Caco-2 (cell line): ENCODE measurements around the gene SIRPA. TPM values are rescaled to one million over a fixed set of nuclear protein-coding genes. Genes with fewer than 3 reads are reported as not detected.

Experiments
- BruUV-seq: library from RNA; stranded (reverse); fragments of 400-500 nt; replicated peaks from 2 replicates; lab custom pipeline; 2021; lab: Mats Ljungman, UMichigan
- CTCF ChIA-PET: fragments of 300-600 bp; sonication (Branson Sonifier 250); formaldehyde crosslinking; loops from one replicate; lab custom pipeline; 2022; ENCODE audit warnings: antibody characterized with exemption; lab: Charles Lee
- POLR2A ChIA-PET: fragments of 300-600 bp; sonication (Branson Sonifier 250); formaldehyde crosslinking; loops from one replicate; lab custom pipeline; 2022; ENCODE audit warnings: antibody characterized with exemption; lab: Charles Lee
- DNase-seq, 2 experiments: peaks; one replicate each; pipeline versions ENCODE4 v3.0.0 to v3.0.0-alpha.2; 2020 to 2022
- H3K27me3 ChIP-seq: replicated peaks from 2 replicates; pipeline ENCODE4 v1.6.0; 2011; ENCODE audit warnings: low read length; ENCODE audit not compliant: control insufficient read depth, insufficient read depth
- H3K36me3 ChIP-seq: 2 replicates; pipeline ENCODE4 v1.5.1; 2011; ENCODE audit warnings: low read length; ENCODE audit not compliant: control insufficient read depth, insufficient read depth
- H3K4me1 ChIP-seq: fragments of 250-450 bp; sonication (Bioruptor Pico); 2 replicates; pipeline ENCODE4 v1.5.1; 2020; ENCODE audit warnings: mild to moderate bottlenecking
- H3K4me3 ChIP-seq: 2 replicates; pipeline ENCODE4 v1.5.1; 2011; ENCODE audit warnings: low read depth, mild to moderate bottlenecking, control low read depth, low read length
- H3K9me3 ChIP-seq: fragments of 250-450 bp; sonication (Bioruptor Pico); 2 replicates; pipeline ENCODE4 v1.5.1; 2020; ENCODE audit warnings: mild to moderate bottlenecking, moderate library complexity
- H3K27ac Mint-ChIP-seq: one replicate; pipeline ENCODE4 v1.8.0; 2022; ENCODE audit warnings: mixed read lengths; ENCODE audit not compliant: unreplicated experiment
- H3K27me3 Mint-ChIP-seq: one replicate; pipeline ENCODE4 v1.8.0; 2022; ENCODE audit warnings: mixed read lengths; ENCODE audit not compliant: insufficient read depth, unreplicated experiment
- H3K36me3 Mint-ChIP-seq: one replicate; pipeline ENCODE4 v1.8.0; 2022; ENCODE audit warnings: mild to moderate bottlenecking, mixed read lengths; ENCODE audit not compliant: insufficient read depth, unreplicated experiment
- H3K4me1 Mint-ChIP-seq: one replicate; pipeline ENCODE4 v1.8.0; 2022; ENCODE audit warnings: low read depth, mixed read lengths; ENCODE audit not compliant: unreplicated experiment
- H3K4me3 Mint-ChIP-seq: one replicate; pipeline ENCODE4 v1.8.0; 2022; ENCODE audit warnings: mild to moderate bottlenecking, moderate library complexity, mixed read lengths; ENCODE audit not compliant: unreplicated experiment
- H3K9me3 Mint-ChIP-seq: one replicate; pipeline ENCODE4 v1.8.0; 2022; ENCODE audit warnings: mixed read lengths; ENCODE audit not compliant: unreplicated experiment
- CTCF ChIP-seq, 2 experiments: fragments of 200-600 bp in 1 of 2; IDR thresholded peaks; 1 replicate in 1 of 2; 2 replicates in 1 of 2; pipeline versions ENCODE4 v1.5.1 to v1.8.0; 2011 to 2022; ENCODE audit warnings: antibody characterized with exemption in 1 of 2, control low read depth in 1 of 2, inconsistent platforms in 1 of 2, low read depth in 1 of 2, low read length in 1 of 2, mild to moderate bottlenecking in 1 of 2, moderate library complexity in 1 of 2; ENCODE audit not compliant: insufficient read depth in 1 of 2, severe bottlenecking in 1 of 2, unreplicated experiment in 1 of 2
- intact Hi-C: fragments of 100-400 bp; cut with micrococcal nuclease; formaldehyde crosslinking; loops from one replicate; pipeline ENCODE4 v1.10.0; 2022; ENCODE audit not compliant: unreplicated experiment
- total RNA-seq: library from RNA; stranded (reverse); gene quantifications from 2 replicates; pipeline ENCODE4 v1.2.3, GENCODE V29; 2022

SIRPA gene
- total RNA-seq, 1 experiment from 2014 or later = 33.3 TPM

- ChIA-PET CTCF (no interaction called here), POLR2A (no interaction called here)
- H3K4me3 Mint-ChIP-seq = no peak overlapping the region
- Histone ChIP-seq H3K9me3 (no peaks in the 10 kb centered on the region), H3K27me3 (no peaks in the 10 kb centered on the region), H3K4me1 (no peaks in the 10 kb centered on the region), H3K36me3 (no peaks in the 10 kb centered on the region), H3K4me3 (no peak overlapping the region)
- TF ChIP-seq CTCF (IDR thresholded peaks at IDR 0.05; ENCODE audit: insufficient read depth in 1 of 2, low read depth in 1 of 2, low read length in 1 of 2, severe bottlenecking in 1 of 2, unreplicated experiment in 1 of 2) = no peak
- intact Hi-C loops = no loop called here
- no peaks in the 10 kb centered on the region for H3K36me3 Mint-ChIP-seq
- no peak for DNase-seq
- no peaks in the 10 kb centered on the region for H3K9me3 Mint-ChIP-seq
- H3K27me3 Mint-ChIP-seq = peaks cover 41% of the 10 kb centered on the region
- H3K4me1 Mint-ChIP-seq = no peaks in the 10 kb centered on the region
- H3K27ac Mint-ChIP-seq = no peak overlapping the region
- BruUV-seq = no TSS peak
These were observed 78.6 kb downstream of the SIRPA start for GRCh38 chr20:1973601-1974440.

GRCh38 chr20:1975291-1975690, 80.1 kb downstream of the SIRPA start:
- H3K36me3 Mint-ChIP-seq = no peaks in the 10 kb centered on the region
- Histone ChIP-seq H3K9me3 (no peaks in the 10 kb centered on the region), H3K4me1 (no peaks in the 10 kb centered on the region), H3K4me3 (no peak overlapping the region), H3K36me3 (no peaks in the 10 kb centered on the region), H3K27me3 (no peaks in the 10 kb centered on the region)
- no peak overlapping the region for H3K4me3 Mint-ChIP-seq
- no peaks in the 10 kb centered on the region for H3K9me3 Mint-ChIP-seq
- ChIA-PET CTCF (no interaction called here), POLR2A (no interaction called here)
- no TSS peak for BruUV-seq
- no peak overlapping the region for H3K27ac Mint-ChIP-seq
- no peaks in the 10 kb centered on the region for H3K4me1 Mint-ChIP-seq
- no peak for TF ChIP-seq CTCF (IDR thresholded peaks at IDR 0.05; ENCODE audit: insufficient read depth in 1 of 2, low read depth in 1 of 2, low read length in 1 of 2, severe bottlenecking in 1 of 2, unreplicated experiment in 1 of 2)
- peaks cover 37% of the 10 kb centered on the region for H3K27me3 Mint-ChIP-seq
- intact Hi-C loops = no loop called here
- no peak for DNase-seq

- H3K4me1 ChIP-seq = no peaks in the 10 kb centered on the region
- BruUV-seq = no TSS peak
- H3K9me3 ChIP-seq = no peaks in the 10 kb centered on the region
- Mint-ChIP-seq H3K36me3 (peaks cover 5% of the 10 kb centered on the region), H3K9me3 (no peaks in the 10 kb centered on the region), H3K4me3 (no peak overlapping the region), H3K27ac (no peak overlapping the region), H3K27me3 (peaks cover 32% of the 10 kb centered on the region), H3K4me1 (no peaks in the 10 kb centered on the region)
- TF ChIP-seq CTCF (IDR thresholded peaks at IDR 0.05; ENCODE audit: insufficient read depth in 1 of 2, low read depth in 1 of 2, low read length in 1 of 2, severe bottlenecking in 1 of 2, unreplicated experiment in 1 of 2) = no peak
- POLR2A ChIA-PET = no interaction called here
- CTCF ChIA-PET = no interaction called here
- no peaks in the 10 kb centered on the region for H3K36me3 ChIP-seq
- H3K4me3 ChIP-seq = no peak overlapping the region
- intact Hi-C loops = no loop called here
- no peaks in the 10 kb centered on the region for H3K27me3 ChIP-seq
- no peak for DNase-seq
These were observed 84.0 kb downstream of the SIRPA start for GRCh38 chr20:1979106-1979778.
